ENCODE results near the gene GANAB.
A peak's percentile ranks its signal among the peaks of the same experiment; 100 is the strongest.
"Not testable (repeated sequence)": the region's sequence is repeated elsewhere in the genome, so short reads cannot be mapped to it uniquely, and the experiment has no call there.

Gene GANAB

GRCh38 chr11:62621567-62622470 is 24.6 kb downstream of the GANAB start, which contains the start of gene B3GAT3:
Gene B3GAT3, minus strand, starts transcription at chr11:62621986. Its CDS starts 39 bp downstream, at chr11:62621947.
- DNase-seq (ENCODE audit: low read depth in 3 of 3), result peak; percentile 93 to 95 (median 94)

GRCh38 chr11:62621027-62621566 is 25.3 kb downstream of the GANAB start:
- no peak for DNase-seq (ENCODE audit: low read depth in 3 of 3)

- DNase-seq (ENCODE audit: low read depth in 3 of 3), result not testable (repeated sequence)
Observed at GRCh38 chr11:62616957-62617356, 29.5 kb downstream of the GANAB start.

- DNase-seq (ENCODE audit: low read depth in 3 of 3), result no peak
Observed at GRCh38 chr11:62615521-62615920, 30.9 kb downstream of the GANAB start.

- peak; percentile 39 to 46 (median 44) for DNase-seq (ENCODE audit: low read depth in 3 of 3)
Observed at GRCh38 chr11:62614275-62614674, 32.1 kb downstream of the GANAB start.

- DNase-seq (ENCODE audit: low read depth in 3 of 3), result no peak
Observed at GRCh38 chr11:62613291-62613778, 33.1 kb downstream of the GANAB start.

- DNase-seq (ENCODE audit: low read depth in 3 of 3), result peak; percentile 70 to 86 (median 71)
Observed at GRCh38 chr11:62612366-62613290, 33.8 kb downstream of the GANAB start, which contains the start of the genes EML3 and ROM1. Gene EML3, minus strand, starts transcription at chr11:62612775. Its CDS starts 318 bp downstream, at chr11:62612457. Gene ROM1, plus strand, starts transcription at chr11:62613257. Its CDS starts 25 bp downstream, at chr11:62613282.

GRCh38 chr11:62611705-62612365 is 34.6 kb downstream of the GANAB start:
- DNase-seq (ENCODE audit: low read depth in 3 of 3), result peak in 2 of 3 donors; percentile 31 to 53

GRCh38 chr11:62610814-62611704 is 35.4 kb downstream of the GANAB start:
- DNase-seq (ENCODE audit: low read depth in 3 of 3), result no peak

- DNase-seq (ENCODE audit: low read depth in 3 of 3), result no peak
Observed at GRCh38 chr11:62610403-62610802, 36.0 kb downstream of the GANAB start.

GRCh38 chr11:62608776-62609175 is 37.6 kb downstream of the GANAB start:
- no peak for DNase-seq (ENCODE audit: low read depth in 3 of 3)

GRCh38 chr11:62607714-62608113 is 38.7 kb downstream of the GANAB start:
- no peak for DNase-seq (ENCODE audit: low read depth in 3 of 3)

- no peak for DNase-seq (ENCODE audit: low read depth in 3 of 3)
Observed at GRCh38 chr11:62605902-62606301, 40.5 kb downstream of the GANAB start.

GRCh38 chr11:62605467-62605866 is 40.9 kb downstream of the GANAB start:
- no peak for DNase-seq (ENCODE audit: low read depth in 3 of 3)

GRCh38 chr11:62604460-62605120 is 41.8 kb downstream of the GANAB start:
- no peak for DNase-seq (ENCODE audit: low read depth in 3 of 3)

- no peak for DNase-seq (ENCODE audit: low read depth in 3 of 3)
Observed at GRCh38 chr11:62603776-62604299, 42.6 kb downstream of the GANAB start.

- DNase-seq (ENCODE audit: low read depth in 3 of 3), result no peak
Observed at GRCh38 chr11:62603072-62603408, 43.4 kb downstream of the GANAB start.

- DNase-seq (ENCODE audit: low read depth in 3 of 3), result peak in 1 of 3 donors; percentile 14
Observed at GRCh38 chr11:62602141-62603071, 44.0 kb downstream of the GANAB start.
